ENCODE data around the gene ATP6V0A4.

DNA sequence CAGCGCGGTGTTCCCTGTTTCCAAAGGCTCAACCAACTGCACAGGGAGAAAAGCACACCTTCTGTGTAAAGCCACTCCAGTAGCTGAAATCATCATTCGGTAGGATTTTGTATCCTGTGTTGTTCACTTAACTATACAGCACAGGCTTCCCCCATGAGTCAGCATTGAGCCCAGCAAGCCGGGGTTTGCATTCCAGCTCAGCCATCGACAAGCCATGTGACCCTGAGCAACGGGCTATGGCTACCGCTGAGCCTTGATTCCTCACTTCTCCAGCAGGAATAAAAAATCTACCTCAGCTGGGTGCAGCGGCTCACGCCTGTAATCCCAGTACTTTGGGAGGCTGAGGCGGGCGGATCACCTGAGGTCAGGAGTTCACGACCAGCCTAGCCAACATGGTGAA is 44.1 kb upstream of the ATP6V0A4 start:
- no peak for TF ChIP-seq EZH2 (optimal IDR thresholded peaks at IDR 0.05; ENCODE audit: low read depth, low read length)
- TF ChIP-seq CTCF (IDR thresholded peaks at IDR 0.05; ENCODE audit: low read length), result no peak
